Fibroblast of villous mesenchyme (primary cell): ENCODE measurements around the gene IFT20. TPM values are rescaled to one million over a fixed set of nuclear protein-coding genes. Genes with fewer than 3 reads are reported as not detected.
"Not testable (repeated sequence)": the region's sequence is repeated elsewhere in the genome, so short reads cannot be mapped to it uniquely, and the experiment has no call there.

Experiments
- DNase-seq: peaks from one replicate; pipeline ENCODE4 v3.0.0-alpha.2; 2010; ENCODE audit warnings: low read depth
- H3K4me3 ChIP-seq: 2 replicates; pipeline ENCODE4 v1.5.1; 2011; ENCODE audit warnings: low read depth, mild to moderate bottlenecking, low read length
- CTCF ChIP-seq: IDR thresholded peaks from 2 replicates; pipeline ENCODE4 v1.5.1; 2012; ENCODE audit warnings: low read depth, mild to moderate bottlenecking, low read length; ENCODE audit not compliant: insufficient read depth
- total RNA-seq: library from RNA; depleted of rRNA; stranded (reverse); fragments of >200 nt; gene quantifications from 2 replicates; pipeline ENCODE4 v1.2.3, GENCODE V29; 2012

The IFT20 gene
- total RNA-seq, 1 donor = 51.4 TPM

DNA sequence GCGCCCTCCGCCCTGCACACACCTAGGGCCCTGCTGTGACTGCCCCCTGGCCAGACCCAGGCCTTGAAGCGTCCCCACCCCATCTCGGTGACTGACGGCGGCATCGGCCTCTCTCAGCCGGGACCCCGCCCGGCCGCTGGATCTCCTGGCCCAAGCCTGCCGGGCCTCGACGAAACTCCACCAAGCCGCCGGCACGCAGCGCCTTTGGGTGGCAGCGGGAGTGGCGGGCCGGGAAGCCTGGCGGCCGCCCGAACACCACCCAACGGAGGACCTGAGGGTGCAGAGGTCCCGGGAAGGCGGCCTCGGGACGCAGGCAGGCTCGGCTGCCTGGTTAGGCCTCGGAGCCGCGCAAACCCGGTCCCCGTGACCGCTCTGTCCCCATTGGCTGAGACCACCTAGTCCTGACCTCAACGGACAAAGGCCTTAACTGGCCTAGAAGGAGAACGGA lies 28.3 kb downstream of the IFT20 start:
- no peak for TF ChIP-seq CTCF
- no peak overlapping the region for H3K4me3 ChIP-seq
- no peak for DNase-seq

- H3K4me3 ChIP-seq = no peak overlapping the region
- no peak for TF ChIP-seq CTCF
- no peak for DNase-seq
These were observed 36.8 kb downstream of the IFT20 start for GRCh38 chr17:28298449-28298848.

GRCh38 chr17:28295677-28296578 lies 39.3 kb downstream of the IFT20 start:
- DNase-seq = no peak
- no peak overlapping the region for H3K4me3 ChIP-seq
- TF ChIP-seq CTCF = no peak

- TF ChIP-seq CTCF = no peak
- no peak overlapping the region for H3K4me3 ChIP-seq
- no peak for DNase-seq
These were observed 41.3 kb downstream of the IFT20 start for GRCh38 chr17:28293994-28294393.

GRCh38 chr17:28292878-28293277 lies 42.4 kb downstream of the IFT20 start:
- not testable (repeated sequence) for DNase-seq, H3K4me3 ChIP-seq

- DNase-seq = no peak
- TF ChIP-seq CTCF = no peak
- H3K4me3 ChIP-seq = no peak overlapping the region
These were observed 43.4 kb downstream of the IFT20 start for GRCh38 chr17:28291780-28292330.

GRCh38 chr17:28290703-28291102 lies 44.6 kb downstream of the IFT20 start:
- DNase-seq = no peak
- no peak overlapping the region for H3K4me3 ChIP-seq
- TF ChIP-seq CTCF = no peak
